Epithelial cell of esophagus (primary cell): ENCODE measurements around the gene HLA-E.
"Not testable (repeated sequence)": the region's sequence is repeated elsewhere in the genome, so short reads cannot be mapped to it uniquely, and the experiment has no call there.

Experiments used
- DNase-seq: peaks from one replicate; pipeline ENCODE4 v3.0.0; 2010; ENCODE audit warnings: low read depth
- H3K4me3 ChIP-seq: 2 replicates; pipeline ENCODE4 v1.5.1; 2011; ENCODE audit warnings: mild to moderate bottlenecking, low read length, control low read depth
- CTCF ChIP-seq: IDR thresholded peaks from 2 replicates; pipeline ENCODE4 v1.5.1; 2011; ENCODE audit warnings: low read depth, mild to moderate bottlenecking, low read length, control low read depth, inconsistent platforms; ENCODE audit not compliant: insufficient read depth; ENCODE audit errors: missing control alignments

HLA-E gene

GRCh38 chr6:30515106-30515505 is 25.8 kb downstream of the HLA-E start:
- no peak overlapping the region for H3K4me3 ChIP-seq
- no peak for TF ChIP-seq CTCF
- no peak for DNase-seq

GRCh38 chr6:30515944-30516753 is 26.8 kb downstream of the HLA-E start:
- peak overlapping the region; percentile 59 for H3K4me3 ChIP-seq
- no peak for TF ChIP-seq CTCF

GRCh38 chr6:30516754-30517076 is 27.4 kb downstream of the HLA-E start:
- not testable (repeated sequence) for DNase-seq, H3K4me3 ChIP-seq

More at GRCh38 chr6:30515944-30516753, 26.8 kb downstream of the HLA-E start:
- DNase-seq: peak; percentile 99

- H3K4me3 ChIP-seq, DNase-seq: not testable (repeated sequence)
Measured at GRCh38 chr6:30517767-30518504, 28.6 kb downstream of the HLA-E start.

GRCh38 chr6:30518505-30519145 is 29.3 kb downstream of the HLA-E start:
- H3K4me3 ChIP-seq, DNase-seq: not testable (repeated sequence)

DNA sequence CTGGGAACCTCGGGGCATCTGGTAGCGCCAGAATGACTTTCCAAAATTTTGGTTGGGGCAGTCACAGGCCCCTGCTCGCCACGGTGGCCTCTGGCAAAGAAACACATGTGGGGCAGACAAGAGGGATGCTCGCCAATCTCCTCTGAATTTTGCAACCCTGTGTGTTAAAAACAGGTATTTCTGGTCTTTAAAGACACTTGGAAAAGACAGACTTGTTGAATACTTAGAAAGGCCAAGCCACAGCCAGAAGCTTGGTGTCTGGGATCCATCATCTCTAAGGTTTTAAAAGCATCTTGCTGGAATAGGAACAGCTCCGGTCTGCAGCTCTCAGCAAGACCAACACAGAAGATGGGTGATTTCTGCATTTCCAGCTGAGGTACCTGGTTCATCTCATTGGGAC is 31.2 kb downstream of the HLA-E start:
- H3K4me3 ChIP-seq: no peak overlapping the region
- DNase-seq: peak; percentile 70
- TF ChIP-seq CTCF: no peak

GRCh38 chr6:30521082-30521481 is 31.8 kb downstream of the HLA-E start:
- peak; percentile 96 for DNase-seq
- H3K4me3 ChIP-seq: not testable (repeated sequence)

DNA sequence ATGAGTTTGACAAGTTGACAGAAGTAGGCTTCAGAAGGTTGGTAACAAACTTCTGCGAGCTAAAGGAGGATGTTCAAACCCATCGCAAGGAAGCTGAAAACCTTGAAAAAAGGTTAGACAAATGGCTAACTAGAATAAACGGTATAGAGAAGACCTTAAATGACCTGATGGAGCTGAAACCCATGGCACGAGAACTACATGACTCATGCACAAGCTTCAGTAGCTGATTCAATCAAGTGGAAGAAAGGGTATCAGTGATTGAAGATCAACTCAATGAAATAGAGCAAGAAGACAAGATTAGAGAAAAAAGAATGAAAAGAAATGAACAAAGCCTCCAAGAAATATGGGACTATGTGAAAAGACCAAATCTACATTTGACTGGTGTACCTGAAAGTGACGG is 32.6 kb downstream of the HLA-E start:
- DNase-seq: peak; percentile 42
- not testable (repeated sequence) for H3K4me3 ChIP-seq

DNA sequence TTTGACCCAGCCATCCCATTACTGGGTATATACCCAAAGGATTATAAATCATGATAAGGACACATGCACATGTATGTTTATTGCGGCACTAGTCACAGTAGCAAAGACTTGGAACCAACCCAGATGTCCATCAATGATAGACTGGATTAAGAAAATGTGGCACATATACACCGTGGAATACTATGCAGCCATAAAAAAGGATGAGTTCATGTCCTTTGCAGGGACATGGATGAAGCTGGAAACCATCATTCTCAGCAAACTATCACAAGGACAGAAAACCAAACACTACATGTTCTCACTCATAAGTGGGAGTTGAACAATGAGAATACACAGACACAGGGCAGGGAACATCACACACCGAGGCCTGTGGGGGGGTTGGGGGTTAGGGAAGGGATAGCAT is 37.1 kb downstream of the HLA-E start:
- H3K4me3 ChIP-seq, DNase-seq: not testable (repeated sequence)

GRCh38 chr6:30529349-30529875 is 40.1 kb downstream of the HLA-E start:
- not testable (repeated sequence) for DNase-seq, H3K4me3 ChIP-seq
